Measurements from ENCODE around the gene PABPC1L.
A peak's percentile ranks its signal among the peaks of the same experiment; 100 is the strongest.

Gene PABPC1L

DNA sequence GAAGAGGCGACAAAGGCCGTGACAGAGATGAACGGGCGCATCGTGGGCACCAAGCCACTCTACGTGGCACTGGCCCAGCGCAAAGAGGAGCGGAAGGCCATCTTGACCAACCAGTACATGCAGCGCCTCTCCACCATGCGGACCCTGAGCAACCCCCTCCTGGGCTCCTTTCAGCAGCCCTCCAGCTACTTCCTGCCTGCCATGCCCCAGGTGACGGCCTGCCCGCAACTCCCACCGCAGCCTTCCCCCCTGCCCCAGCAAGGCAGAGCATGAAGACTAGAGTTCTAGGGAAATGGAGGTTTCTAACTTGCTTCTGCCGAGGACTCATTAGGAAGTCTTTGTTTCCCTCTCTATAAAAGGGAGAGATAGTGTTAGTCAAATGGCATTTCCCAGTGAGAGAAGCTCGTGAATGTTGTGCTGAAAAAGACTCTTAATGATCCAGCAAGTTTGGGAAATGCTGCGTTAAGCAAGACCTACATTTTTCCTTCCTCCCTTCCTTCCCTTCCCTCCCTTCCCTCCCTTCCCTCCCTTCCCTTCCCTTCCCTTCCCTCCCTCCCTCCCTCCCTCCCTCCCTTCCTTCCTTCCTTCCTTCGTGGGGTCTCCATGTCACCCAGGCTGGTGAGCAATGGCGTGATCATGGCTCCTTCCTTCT lies 20.8 kb downstream of the PABPC1L start:
- no peak for DNase-seq (ENCODE audit: low read depth)
- no peak for TF ChIP-seq CTCF (conservative IDR thresholded peaks at IDR 0.05; ENCODE audit: low read depth, low read length)
- H3K4me3 ChIP-seq (ENCODE audit: low read length): no peak overlapping the region

- no peak for TF ChIP-seq CTCF (conservative IDR thresholded peaks at IDR 0.05; ENCODE audit: low read depth, low read length)
- H3K4me3 ChIP-seq (ENCODE audit: low read length): no peak overlapping the region
- no peak for DNase-seq (ENCODE audit: low read depth)
Observed at GRCh38 chr20:44931911-44932310, 22.1 kb downstream of the PABPC1L start.

DNA sequence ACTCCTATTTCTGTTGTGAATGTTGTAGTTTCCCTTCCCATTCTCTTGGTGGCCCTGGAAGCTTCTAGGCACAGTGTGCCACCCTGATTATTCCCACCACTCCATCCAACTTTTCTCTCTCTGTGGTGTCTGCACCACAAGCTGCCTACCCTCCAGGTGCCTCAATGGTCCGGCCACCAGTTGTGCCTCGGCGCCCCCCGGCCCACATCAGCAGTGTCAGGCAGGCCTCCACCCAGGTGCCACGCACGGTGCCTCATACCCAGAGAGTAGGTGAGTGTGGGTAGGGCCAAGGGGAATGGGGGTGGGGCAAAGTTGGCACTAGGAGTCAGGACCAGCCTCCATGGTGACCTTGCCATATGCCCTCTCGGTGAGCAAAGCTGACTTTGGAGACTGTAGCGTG lies 23.1 kb downstream of the PABPC1L start:
- DNase-seq (ENCODE audit: low read depth): no peak
- TF ChIP-seq CTCF (conservative IDR thresholded peaks at IDR 0.05; ENCODE audit: low read depth, low read length): no peak
- H3K4me3 ChIP-seq (ENCODE audit: low read length): no peak overlapping the region

- H3K4me3 ChIP-seq (ENCODE audit: low read length): no peak overlapping the region
- no peak for DNase-seq (ENCODE audit: low read depth)
- TF ChIP-seq CTCF (conservative IDR thresholded peaks at IDR 0.05; ENCODE audit: low read depth, low read length): no peak
Observed at GRCh38 chr20:44936510-44936909, 26.6 kb downstream of the PABPC1L start.

GRCh38 chr20:44938637-44939036 lies 28.8 kb downstream of the PABPC1L start:
- no peak overlapping the region for H3K4me3 ChIP-seq (ENCODE audit: low read length)
- no peak for DNase-seq (ENCODE audit: low read depth)
- no peak for TF ChIP-seq CTCF (conservative IDR thresholded peaks at IDR 0.05; ENCODE audit: low read depth, low read length)

GRCh38 chr20:44941120-44941691 lies 31.3 kb downstream of the PABPC1L start:
- TF ChIP-seq CTCF (conservative IDR thresholded peaks at IDR 0.05; ENCODE audit: low read depth, low read length): no peak
- DNase-seq (ENCODE audit: low read depth): no peak
- no peak overlapping the region for H3K4me3 ChIP-seq (ENCODE audit: low read length)

DNA sequence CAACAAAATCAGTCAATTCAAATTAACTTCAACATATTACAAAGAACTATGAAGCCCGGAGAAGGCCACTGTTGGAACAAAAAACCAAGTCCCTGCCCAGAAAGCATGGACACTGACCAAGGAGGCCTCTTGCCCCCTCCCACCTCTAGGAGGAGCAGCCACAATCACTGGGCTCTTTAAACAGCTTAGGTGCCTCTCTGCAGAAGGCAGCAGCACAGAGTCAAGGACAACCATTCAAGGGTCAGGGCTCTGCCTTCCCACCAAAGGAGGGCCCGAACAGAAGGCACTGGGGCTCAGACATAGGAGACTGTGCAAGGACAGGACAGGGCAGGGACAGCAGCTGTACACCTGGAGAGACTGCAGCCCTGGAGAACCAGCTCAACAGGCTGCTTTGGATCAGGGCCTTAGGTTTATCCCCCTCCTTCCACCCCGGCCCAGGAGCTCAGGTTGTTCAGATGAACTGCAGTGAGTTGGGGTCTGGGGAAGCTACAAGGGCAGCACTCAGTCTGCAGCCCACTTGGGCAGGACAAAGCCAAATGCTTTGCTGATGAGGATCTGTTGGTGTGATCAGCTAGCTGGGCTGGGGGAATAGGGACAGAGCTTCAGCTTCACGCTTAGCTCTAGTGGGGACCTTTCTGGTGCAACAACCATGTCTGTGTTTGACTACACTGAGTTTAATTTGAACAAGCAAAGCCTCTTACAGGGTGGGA lies 32.6 kb downstream of the PABPC1L start:
- peak; percentile 10 for TF ChIP-seq CTCF (conservative IDR thresholded peaks at IDR 0.05; ENCODE audit: low read depth, low read length)
- no peak for DNase-seq (ENCODE audit: low read depth)

More for the DNA sequence above, 32.6 kb downstream of the PABPC1L start:
- no peak overlapping the region for H3K4me3 ChIP-seq (ENCODE audit: low read length)

All from retinal pigment epithelial cell (primary cell).